OCI-LY1 (cell line): Measurements from ENCODE around the gene FAM53B.

Experiments
- EZH2 ChIP-seq: fragments of 200-600 bp; sonication (generic), shearing (Covaris generic); IDR thresholded peaks from 2 replicates; pipeline ENCODE4 v1.8.0; 2017; ENCODE audit warnings: borderline replicate concordance, mixed run types, mild to moderate bottlenecking, antibody characterized with exemption, low read length, moderate library complexity, mixed read lengths
- TF ChIP-seq, protein P1 (sequence below): fragments of 200-600 bp; sonication (generic), shearing (Covaris generic); IDR thresholded peaks from 2 replicates; pipeline ENCODE4 v1.5.1; 2017; ENCODE audit warnings: mild to moderate bottlenecking, antibody characterized with exemption, low read length, moderate library complexity, mixed read lengths

DNA sequence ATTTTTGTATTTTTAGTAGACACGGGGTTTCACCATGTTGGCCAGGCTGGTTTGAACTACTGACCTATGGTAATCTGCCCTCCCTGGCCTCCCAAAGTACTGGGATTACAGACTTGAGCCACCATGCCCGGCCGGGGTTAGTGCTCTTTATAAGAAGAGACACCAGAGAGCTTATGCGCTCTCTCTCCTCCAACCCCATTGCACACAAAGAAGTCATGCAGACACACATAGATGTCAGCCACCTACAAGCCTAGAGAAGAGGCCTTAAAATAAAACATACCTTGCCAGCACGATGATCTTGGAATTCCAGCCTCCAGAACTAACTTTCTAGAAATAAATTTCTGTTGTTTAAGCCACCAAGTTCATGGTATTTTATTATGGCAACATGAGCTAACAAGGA, 10.0 kb upstream of the FAM53B start:
- no peak for TF ChIP-seq EZH2
- TF ChIP-seq, protein P1, sequence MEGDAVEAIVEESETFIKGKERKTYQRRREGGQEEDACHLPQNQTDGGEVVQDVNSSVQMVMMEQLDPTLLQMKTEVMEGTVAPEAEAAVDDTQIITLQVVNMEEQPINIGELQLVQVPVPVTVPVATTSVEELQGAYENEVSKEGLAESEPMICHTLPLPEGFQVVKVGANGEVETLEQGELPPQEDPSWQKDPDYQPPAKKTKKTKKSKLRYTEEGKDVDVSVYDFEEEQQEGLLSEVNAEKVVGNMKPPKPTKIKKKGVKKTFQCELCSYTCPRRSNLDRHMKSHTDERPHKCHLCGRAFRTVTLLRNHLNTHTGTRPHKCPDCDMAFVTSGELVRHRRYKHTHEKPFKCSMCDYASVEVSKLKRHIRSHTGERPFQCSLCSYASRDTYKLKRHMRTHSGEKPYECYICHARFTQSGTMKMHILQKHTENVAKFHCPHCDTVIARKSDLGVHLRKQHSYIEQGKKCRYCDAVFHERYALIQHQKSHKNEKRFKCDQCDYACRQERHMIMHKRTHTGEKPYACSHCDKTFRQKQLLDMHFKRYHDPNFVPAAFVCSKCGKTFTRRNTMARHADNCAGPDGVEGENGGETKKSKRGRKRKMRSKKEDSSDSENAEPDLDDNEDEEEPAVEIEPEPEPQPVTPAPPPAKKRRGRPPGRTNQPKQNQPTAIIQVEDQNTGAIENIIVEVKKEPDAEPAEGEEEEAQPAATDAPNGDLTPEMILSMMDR = no peak
